OCI-LY7 (cell line): Measurements from ENCODE around the gene MYO16.

ENCODE experiments used
- EZH2phosphoT487 ChIP-seq: fragments of 200-600 bp; sonication (generic); IDR thresholded peaks from 2 replicates; pipeline ENCODE4 v1.6.1; 2018; ENCODE audit warnings: low read depth, borderline replicate concordance, mild to moderate bottlenecking, mixed run types, antibody characterized with exemption, low read length, moderate library complexity, mixed read lengths
- TF ChIP-seq, protein P1 (sequence below): fragments of 200-600 bp; sonication (generic); conservative IDR thresholded peaks from 2 replicates; pipeline ENCODE4 v1.5.1; 2014; ENCODE audit warnings: mild to moderate bottlenecking, antibody characterized with exemption, low read length, moderate library complexity, mixed read lengths

DNA sequence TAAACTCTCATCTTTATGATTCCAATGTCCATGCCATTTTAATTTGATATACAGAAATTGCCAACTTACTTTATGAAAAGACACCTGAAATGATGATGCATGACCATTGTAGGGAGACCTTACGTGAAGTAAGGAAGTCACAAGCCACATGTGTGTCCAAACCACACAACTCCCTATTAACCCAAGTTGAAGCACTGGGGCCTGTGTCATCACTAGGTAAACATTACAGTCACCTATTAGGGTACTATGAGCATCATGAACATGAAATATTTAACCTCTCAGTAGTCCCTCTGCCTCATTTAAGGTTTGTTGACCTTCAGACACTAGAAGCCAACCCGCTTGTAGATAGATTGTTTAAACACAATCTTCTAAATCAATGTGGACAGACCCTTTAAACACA, 580.1 kb downstream of the MYO16 start:
- TF ChIP-seq, protein P1, sequence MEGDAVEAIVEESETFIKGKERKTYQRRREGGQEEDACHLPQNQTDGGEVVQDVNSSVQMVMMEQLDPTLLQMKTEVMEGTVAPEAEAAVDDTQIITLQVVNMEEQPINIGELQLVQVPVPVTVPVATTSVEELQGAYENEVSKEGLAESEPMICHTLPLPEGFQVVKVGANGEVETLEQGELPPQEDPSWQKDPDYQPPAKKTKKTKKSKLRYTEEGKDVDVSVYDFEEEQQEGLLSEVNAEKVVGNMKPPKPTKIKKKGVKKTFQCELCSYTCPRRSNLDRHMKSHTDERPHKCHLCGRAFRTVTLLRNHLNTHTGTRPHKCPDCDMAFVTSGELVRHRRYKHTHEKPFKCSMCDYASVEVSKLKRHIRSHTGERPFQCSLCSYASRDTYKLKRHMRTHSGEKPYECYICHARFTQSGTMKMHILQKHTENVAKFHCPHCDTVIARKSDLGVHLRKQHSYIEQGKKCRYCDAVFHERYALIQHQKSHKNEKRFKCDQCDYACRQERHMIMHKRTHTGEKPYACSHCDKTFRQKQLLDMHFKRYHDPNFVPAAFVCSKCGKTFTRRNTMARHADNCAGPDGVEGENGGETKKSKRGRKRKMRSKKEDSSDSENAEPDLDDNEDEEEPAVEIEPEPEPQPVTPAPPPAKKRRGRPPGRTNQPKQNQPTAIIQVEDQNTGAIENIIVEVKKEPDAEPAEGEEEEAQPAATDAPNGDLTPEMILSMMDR: no peak
- TF ChIP-seq EZH2phosphoT487: no peak
